Panc1 (cell line): ENCODE results near the gene CYBA. TPM values are rescaled to one million over a fixed set of nuclear protein-coding genes. Genes with fewer than 3 reads are reported as not detected.

Experiments used
- ATAC-seq: fragments of 200-7000 bp; cut with Tn5 transposase; 2 replicates; pipeline ENCODE4 v1.9.1; 2020; ENCODE audit warnings: mild to moderate bottlenecking, moderate library complexity
- BruUV-seq: library from RNA; stranded (reverse); fragments of 400-500 nt; replicated peaks from 2 replicates; lab custom pipeline; 2021; lab: Mats Ljungman, UMichigan
- CTCF ChIA-PET: fragments of 300-600 bp; sonication (Branson Sonifier 250); formaldehyde crosslinking; loops from one replicate; lab custom pipeline; 2022; ENCODE audit warnings: antibody characterized with exemption; lab: Charles Lee
- POLR2A ChIA-PET: fragments of 300-600 bp; sonication (Branson Sonifier 250); formaldehyde crosslinking; loops from one replicate; lab custom pipeline; 2022; ENCODE audit warnings: antibody characterized with exemption; lab: Charles Lee
- DNase-seq: peaks from one replicate; pipeline ENCODE4 v3.0.0-alpha.2; 2010; ENCODE audit warnings: low read depth, low spot score
- H3K27ac ChIP-seq: 2 replicates; pipeline ENCODE4 v1.5.1; 2011; ENCODE audit warnings: mild to moderate bottlenecking, low read length, inconsistent platforms
- H3K27me3 ChIP-seq: fragments of 200-500 bp; sonication (Bioruptor generic); 2 replicates; pipeline ENCODE4 v1.6.0; 2014; ENCODE audit warnings: low read length, inconsistent platforms; ENCODE audit not compliant: control insufficient read depth, insufficient read depth
- H3K36me3 ChIP-seq: fragments of 200-500 bp; sonication (Bioruptor generic); 2 replicates; pipeline ENCODE4 v1.5.1; 2014; ENCODE audit warnings: inconsistent platforms, mild to moderate bottlenecking, low read length, moderate library complexity; ENCODE audit not compliant: control insufficient read depth, insufficient read depth
- H3K4me1 ChIP-seq: 2 replicates; pipeline ENCODE4 v1.5.1; 2011; ENCODE audit warnings: inconsistent platforms, mild to moderate bottlenecking, low read length, moderate library complexity; ENCODE audit not compliant: control insufficient read depth, insufficient read depth
- H3K4me3 ChIP-seq, 2 experiments: 2 replicates each; pipeline ENCODE4 v1.5.1; 2011 to 2012; ENCODE audit warnings: low read depth in 2 of 2, low read length in 2 of 2, mild to moderate bottlenecking in 2 of 2, inconsistent platforms in 1 of 2, moderate library complexity in 1 of 2
- H3K9me3 ChIP-seq: fragments of 200-500 bp; sonication (Bioruptor generic); 2 replicates; pipeline ENCODE4 v1.5.1; 2014; ENCODE audit warnings: low read depth, mild to moderate bottlenecking, inconsistent platforms, low read length, moderate library complexity; ENCODE audit not compliant: control insufficient read depth, insufficient read depth
- POLR2AphosphoS5 ChIP-seq: IDR thresholded peaks from 2 replicates; pipeline ENCODE4 v1.6.1; 2012; ENCODE audit warnings: mild to moderate bottlenecking, low read depth, low read length, moderate library complexity
- SIN3A ChIP-seq: IDR thresholded peaks from 2 replicates; pipeline ENCODE4 v1.6.1; 2012; ENCODE audit warnings: low read depth, mild to moderate bottlenecking, low read length, moderate library complexity, borderline replicate concordance; ENCODE audit not compliant: insufficient read depth
- TCF7L2 ChIP-seq: IDR thresholded peaks from 2 replicates; pipeline ENCODE4 v1.6.1; 2011; ENCODE audit warnings: mild to moderate bottlenecking, low read depth, low read length, inconsistent platforms
- in situ Hi-C: cut with HindIII; loops from 2 replicates; pipeline ENCODE4 v1.10.0; 2016; ENCODE audit warnings: low sequenced_read_pairs, low pct_unique_long_range_greater_than_20kb
- intact Hi-C: fragments of 100-400 bp; cut with micrococcal nuclease; formaldehyde crosslinking; loops from one replicate; pipeline ENCODE4 v1.10.0; 2022; ENCODE audit not compliant: unreplicated experiment
- total RNA-seq: library from RNA; stranded (reverse); gene quantifications from one replicate; pipeline ENCODE4 v1.2.1, GENCODE V29; 2021; ENCODE audit not compliant: unreplicated experiment
- TF ChIP-seq, protein P1 (sequence below), 2 experiments: IDR thresholded peaks; 2 replicates each; pipeline ENCODE4 v1.6.1; 2011 to 2012; ENCODE audit warnings: low read depth in 2 of 2, control low read depth in 1 of 2, low read length in 1 of 2, mild to moderate bottlenecking in 1 of 2, moderate library complexity in 1 of 2; ENCODE audit not compliant: insufficient read depth in 1 of 2
- TF ChIP-seq, protein P2 (sequence below): fragments of 450-650 bp; IDR thresholded peaks from 2 replicates; pipeline ENCODE4 v1.5.1; 2017; ENCODE audit warnings: mild to moderate bottlenecking

Gene CYBA
- total RNA-seq, 1 experiment from 2014 or later = 233 TPM

DNA sequence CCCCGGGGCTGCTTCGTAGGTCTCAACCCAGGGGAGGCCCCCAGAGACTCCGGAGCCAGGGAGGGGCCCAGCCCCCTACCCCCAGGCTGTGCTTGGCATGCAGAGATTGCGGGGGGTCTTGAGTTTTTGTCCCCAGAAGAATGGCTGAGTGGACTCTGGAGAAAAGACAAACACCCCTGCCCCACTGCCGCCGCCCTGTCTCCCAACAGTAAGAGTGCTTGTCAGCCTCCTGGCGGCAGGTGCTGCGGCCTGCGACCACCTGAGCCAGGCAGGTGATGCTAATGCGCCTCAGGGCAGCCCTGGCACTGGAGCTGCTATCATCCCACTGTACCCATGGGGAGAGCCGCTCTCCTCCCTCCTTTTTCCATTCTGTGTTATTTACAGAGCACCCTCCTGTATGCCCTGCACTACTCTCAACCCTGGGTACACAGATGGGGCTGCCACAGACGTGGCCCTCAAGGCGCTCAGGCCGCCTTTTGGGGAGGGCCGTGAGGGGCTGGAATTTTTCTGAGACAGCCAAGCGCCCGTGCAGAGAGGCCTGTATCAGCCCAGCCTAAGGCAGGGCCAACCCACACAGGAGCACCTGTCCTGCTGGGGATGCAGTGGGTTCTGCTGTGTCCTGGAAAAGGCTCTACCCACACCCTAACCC lies 15.1 kb downstream of the CYBA start:
- no peak for TF ChIP-seq SIN3A
- TF ChIP-seq POLR2AphosphoS5 = no peak
- TF ChIP-seq, protein P1, sequence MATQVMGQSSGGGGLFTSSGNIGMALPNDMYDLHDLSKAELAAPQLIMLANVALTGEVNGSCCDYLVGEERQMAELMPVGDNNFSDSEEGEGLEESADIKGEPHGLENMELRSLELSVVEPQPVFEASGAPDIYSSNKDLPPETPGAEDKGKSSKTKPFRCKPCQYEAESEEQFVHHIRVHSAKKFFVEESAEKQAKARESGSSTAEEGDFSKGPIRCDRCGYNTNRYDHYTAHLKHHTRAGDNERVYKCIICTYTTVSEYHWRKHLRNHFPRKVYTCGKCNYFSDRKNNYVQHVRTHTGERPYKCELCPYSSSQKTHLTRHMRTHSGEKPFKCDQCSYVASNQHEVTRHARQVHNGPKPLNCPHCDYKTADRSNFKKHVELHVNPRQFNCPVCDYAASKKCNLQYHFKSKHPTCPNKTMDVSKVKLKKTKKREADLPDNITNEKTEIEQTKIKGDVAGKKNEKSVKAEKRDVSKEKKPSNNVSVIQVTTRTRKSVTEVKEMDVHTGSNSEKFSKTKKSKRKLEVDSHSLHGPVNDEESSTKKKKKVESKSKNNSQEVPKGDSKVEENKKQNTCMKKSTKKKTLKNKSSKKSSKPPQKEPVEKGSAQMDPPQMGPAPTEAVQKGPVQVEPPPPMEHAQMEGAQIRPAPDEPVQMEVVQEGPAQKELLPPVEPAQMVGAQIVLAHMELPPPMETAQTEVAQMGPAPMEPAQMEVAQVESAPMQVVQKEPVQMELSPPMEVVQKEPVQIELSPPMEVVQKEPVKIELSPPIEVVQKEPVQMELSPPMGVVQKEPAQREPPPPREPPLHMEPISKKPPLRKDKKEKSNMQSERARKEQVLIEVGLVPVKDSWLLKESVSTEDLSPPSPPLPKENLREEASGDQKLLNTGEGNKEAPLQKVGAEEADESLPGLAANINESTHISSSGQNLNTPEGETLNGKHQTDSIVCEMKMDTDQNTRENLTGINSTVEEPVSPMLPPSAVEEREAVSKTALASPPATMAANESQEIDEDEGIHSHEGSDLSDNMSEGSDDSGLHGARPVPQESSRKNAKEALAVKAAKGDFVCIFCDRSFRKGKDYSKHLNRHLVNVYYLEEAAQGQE (IDR thresholded peaks at IDR 0.05; ENCODE audit: insufficient read depth in 1 of 2, low read depth in 2 of 2, low read length in 1 of 2) = no peak
- no peak for TF ChIP-seq TCF7L2
- TF ChIP-seq, protein P2, sequence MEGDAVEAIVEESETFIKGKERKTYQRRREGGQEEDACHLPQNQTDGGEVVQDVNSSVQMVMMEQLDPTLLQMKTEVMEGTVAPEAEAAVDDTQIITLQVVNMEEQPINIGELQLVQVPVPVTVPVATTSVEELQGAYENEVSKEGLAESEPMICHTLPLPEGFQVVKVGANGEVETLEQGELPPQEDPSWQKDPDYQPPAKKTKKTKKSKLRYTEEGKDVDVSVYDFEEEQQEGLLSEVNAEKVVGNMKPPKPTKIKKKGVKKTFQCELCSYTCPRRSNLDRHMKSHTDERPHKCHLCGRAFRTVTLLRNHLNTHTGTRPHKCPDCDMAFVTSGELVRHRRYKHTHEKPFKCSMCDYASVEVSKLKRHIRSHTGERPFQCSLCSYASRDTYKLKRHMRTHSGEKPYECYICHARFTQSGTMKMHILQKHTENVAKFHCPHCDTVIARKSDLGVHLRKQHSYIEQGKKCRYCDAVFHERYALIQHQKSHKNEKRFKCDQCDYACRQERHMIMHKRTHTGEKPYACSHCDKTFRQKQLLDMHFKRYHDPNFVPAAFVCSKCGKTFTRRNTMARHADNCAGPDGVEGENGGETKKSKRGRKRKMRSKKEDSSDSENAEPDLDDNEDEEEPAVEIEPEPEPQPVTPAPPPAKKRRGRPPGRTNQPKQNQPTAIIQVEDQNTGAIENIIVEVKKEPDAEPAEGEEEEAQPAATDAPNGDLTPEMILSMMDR = no peak
- H3K4me1 ChIP-seq = no peaks in the 10 kb centered on the region
- no peak overlapping the region for H3K27ac ChIP-seq
- in situ Hi-C loops = no loop called here
- intact Hi-C loops = no loop called here
- no peak for ATAC-seq
- no peaks in the 10 kb centered on the region for H3K36me3 ChIP-seq
- H3K4me3 ChIP-seq = no peak overlapping the region
- POLR2A ChIA-PET = no interaction called here
- H3K9me3 ChIP-seq = no peaks in the 10 kb centered on the region
- DNase-seq = no peak
- no TSS peak for BruUV-seq
- CTCF ChIA-PET = no interaction called here
- no peaks in the 10 kb centered on the region for H3K27me3 ChIP-seq

DNA sequence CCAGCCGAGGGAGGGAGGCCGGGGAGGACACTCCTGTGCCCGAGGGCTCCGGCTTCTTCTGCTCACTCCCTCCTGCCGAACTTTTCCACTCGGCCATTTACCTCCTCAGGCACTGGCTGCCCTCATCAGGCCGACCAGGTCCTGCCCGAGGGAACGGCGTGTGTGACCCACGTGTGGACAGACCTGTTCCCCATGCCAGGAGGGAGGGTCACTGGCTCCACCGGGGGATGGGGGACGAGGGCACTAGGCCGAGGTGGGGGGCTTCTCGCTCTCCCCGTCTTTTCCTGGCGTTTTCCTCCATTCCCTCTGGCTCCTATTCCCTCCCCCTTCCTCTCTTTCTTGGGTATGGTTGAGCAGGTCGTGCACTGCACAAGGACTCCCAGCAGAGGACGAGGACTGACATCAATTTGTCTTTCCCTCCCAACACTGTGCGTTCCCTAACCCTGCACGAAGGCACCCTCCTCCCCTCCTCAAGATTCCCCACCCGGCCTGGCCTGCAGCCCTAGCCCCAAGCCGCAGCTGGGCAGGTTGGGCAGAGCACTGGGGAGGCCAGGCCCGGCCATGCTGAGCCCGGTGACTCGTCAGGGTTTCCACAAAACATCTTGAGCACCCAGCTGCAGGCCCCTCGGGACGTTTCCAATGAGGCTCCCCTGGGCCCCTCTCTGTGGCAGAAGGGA lies 15.7 kb downstream of the CYBA start:
- no TSS peak for BruUV-seq
- Histone ChIP-seq H3K9me3 (no peaks in the 10 kb centered on the region), H3K4me1 (no peaks in the 10 kb centered on the region), H3K36me3 (no peaks in the 10 kb centered on the region), H3K27me3 (no peaks in the 10 kb centered on the region), H3K27ac (no peak overlapping the region), H3K4me3 (no peak overlapping the region)
- TF ChIP-seq, protein P2 = no peak
- TF ChIP-seq TCF7L2 = no peak
- TF ChIP-seq SIN3A = no peak
- TF ChIP-seq, protein P1 (IDR thresholded peaks at IDR 0.05; ENCODE audit: insufficient read depth in 1 of 2, low read depth in 2 of 2, low read length in 1 of 2) = no peak
- no peak for TF ChIP-seq POLR2AphosphoS5
- ATAC-seq (peak; percentile 51), DNase-seq (no peak)
- CTCF ChIA-PET = no interaction called here
- intact Hi-C loops = no loop called here
- POLR2A ChIA-PET = no interaction called here
- in situ Hi-C loops = no loop called here
